SK-N-SH treated with all-trans-retinoic acid at 6 μM for 48 hours (cell line): ENCODE data around the gene NCAM1.

Experiments
- ATAC-seq: fragments of 200-7000 bp; cut with Tn5 transposase; 3 replicates; pipeline ENCODE4 v1.9.1; 2020; ENCODE audit warnings: mild to moderate bottlenecking, moderate library complexity
- ARNTL ChIP-seq: fragments of 450-650 bp; formaldehyde crosslinking; IDR thresholded peaks from 2 replicates; pipeline ENCODE4 v1.5.0; 2020; ENCODE audit warnings: low read depth, mild to moderate bottlenecking, moderate library complexity, borderline replicate concordance
- CREB5 ChIP-seq: fragments of 250-450 bp; sonication (Bioruptor Pico); IDR thresholded peaks from 2 replicates; pipeline ENCODE4 v1.5.1; 2020; ENCODE audit warnings: low read depth, mild to moderate bottlenecking, moderate library complexity
- CSDC2 ChIP-seq: fragments of 250-450 bp; sonication (Bioruptor Pico); IDR thresholded peaks from 2 replicates; pipeline ENCODE4 v1.5.0; 2020; ENCODE audit warnings: mild to moderate bottlenecking, moderate library complexity
- CSRNP3 ChIP-seq: fragments of 250-450 bp; sonication (Bioruptor Pico); IDR thresholded peaks from 2 replicates; pipeline ENCODE4 v1.5.1; 2021; ENCODE audit warnings: mild to moderate bottlenecking, moderate library complexity
- ESRRG ChIP-seq: fragments of 250-450 bp; sonication (Bioruptor Pico); IDR thresholded peaks from 2 replicates; pipeline ENCODE4 v1.6.1; 2021; ENCODE audit warnings: mild to moderate bottlenecking
- ISL1 ChIP-seq: fragments of 250-450 bp; sonication (Bioruptor Pico); IDR thresholded peaks from 2 replicates; pipeline ENCODE4 v2.1.2; 2022; ENCODE audit warnings: mild to moderate bottlenecking, moderate library complexity
- OSR1 ChIP-seq: fragments of 250-450 bp; sonication (Bioruptor Pico); IDR thresholded peaks from 2 replicates; pipeline ENCODE4 v1.8.0; 2022; ENCODE audit warnings: moderate library complexity, mild to moderate bottlenecking, inconsistent platforms
- RARB ChIP-seq: fragments of 250-450 bp; sonication (Bioruptor Pico); IDR thresholded peaks from 2 replicates; pipeline ENCODE4 v1.8.0; 2021; ENCODE audit warnings: mild to moderate bottlenecking, moderate library complexity
- TCF4 ChIP-seq: fragments of 250-450 bp; sonication (Bioruptor Pico); IDR thresholded peaks from 2 replicates; pipeline ENCODE4 v1.8.0; 2021; ENCODE audit warnings: mild to moderate bottlenecking, moderate library complexity, borderline replicate concordance
- TOX ChIP-seq: fragments of 250-450 bp; sonication (Bioruptor Pico); IDR thresholded peaks from 2 replicates; pipeline ENCODE4 v1.8.0; 2021; ENCODE audit warnings: mild to moderate bottlenecking, moderate library complexity, borderline replicate concordance
- TSHZ2 ChIP-seq: fragments of 250-450 bp; sonication (Bioruptor Pico); IDR thresholded peaks from 2 replicates; pipeline ENCODE4 v1.5.0; 2020; ENCODE audit warnings: mild to moderate bottlenecking, moderate library complexity
- ZC3H10 ChIP-seq: fragments of 250-450 bp; sonication (Bioruptor Pico); IDR thresholded peaks from 2 replicates; pipeline ENCODE4 v1.5.1; 2021; ENCODE audit warnings: mild to moderate bottlenecking, moderate library complexity
- ZFP30 ChIP-seq: fragments of 450-650 bp; formaldehyde crosslinking; IDR thresholded peaks from 2 replicates; pipeline ENCODE4 v1.5.0; 2022; ENCODE audit warnings: mild to moderate bottlenecking, moderate library complexity
- ZNF565 ChIP-seq: fragments of 450-650 bp; formaldehyde crosslinking; conservative IDR thresholded peaks from 2 replicates; pipeline ENCODE4 v1.5.0; 2020; ENCODE audit warnings: low read depth, mild to moderate bottlenecking, moderate library complexity
- ZNF70 ChIP-seq: fragments of 450-650 bp; formaldehyde crosslinking; IDR thresholded peaks from 2 replicates; pipeline ENCODE4 v1.5.0; 2020; ENCODE audit warnings: mild to moderate bottlenecking, moderate library complexity
- ZNF8 ChIP-seq: fragments of 450-650 bp; formaldehyde crosslinking; IDR thresholded peaks from 2 replicates; pipeline ENCODE4 v1.5.0; 2020; ENCODE audit warnings: mild to moderate bottlenecking, moderate library complexity

The NCAM1 gene

DNA sequence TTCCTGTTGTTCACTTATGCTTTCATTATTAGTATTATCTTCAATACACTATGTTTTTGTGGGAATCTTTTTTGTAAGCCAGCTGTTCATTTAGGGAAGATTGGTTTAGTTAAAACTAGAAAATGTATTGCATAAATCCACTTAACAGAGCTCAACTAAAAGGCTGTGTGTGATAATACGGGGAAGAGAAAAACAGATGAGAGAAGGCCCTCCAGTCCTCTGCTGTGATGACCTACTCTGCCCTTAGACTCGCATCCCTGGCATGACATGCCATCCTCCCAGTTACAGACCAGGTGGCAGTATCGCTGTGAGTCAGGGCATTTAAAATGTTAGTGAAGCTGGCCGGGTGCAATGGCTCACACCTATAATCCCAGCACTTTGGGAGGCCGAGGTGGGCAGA lies 179.8 kb downstream of the NCAM1 start:
- no peak for ATAC-seq

DNA sequence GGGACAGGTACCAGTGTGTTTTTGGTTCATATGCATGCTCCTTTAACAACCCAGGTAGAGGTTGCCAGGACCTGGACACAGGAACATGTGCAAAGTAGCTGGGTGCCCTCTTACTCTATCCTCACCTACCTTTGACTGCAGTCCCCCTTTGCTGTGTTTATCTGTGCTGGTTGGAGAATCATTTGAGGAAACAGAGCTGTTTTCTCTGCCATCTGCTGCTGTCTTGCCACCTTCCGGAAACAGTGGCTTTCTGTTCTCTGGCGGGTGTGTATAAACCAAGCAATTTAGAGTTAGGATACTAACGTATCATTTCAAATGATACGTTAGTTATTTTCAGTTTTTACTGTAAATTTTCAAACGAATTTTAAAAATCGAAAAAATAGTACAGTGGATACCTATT lies 181.3 kb downstream of the NCAM1 start:
- TF ChIP-seq ZFP30 (CRISPR knock-in tag): no peak
- no peak for TF ChIP-seq ZNF70 (CRISPR knock-in tag)
- no peak for TF ChIP-seq ISL1 (CRISPR knock-in tag)
- TF ChIP-seq TCF4 (CRISPR knock-in tag): no peak
- ATAC-seq: no peak

More for the DNA sequence above, 179.8 kb downstream of the NCAM1 start:
- TF ChIP-seq TSHZ2 (CRISPR knock-in tag) (no peak), TCF4 (CRISPR knock-in tag) (peak; percentile 41; the same call in 1 of the 2 replicates), ARNTL (CRISPR knock-in tag) (no peak), ESRRG (CRISPR knock-in tag) (no peak), ZNF565 (no peak)

GRCh38 chr11:113147249-113147648 lies 186.0 kb downstream of the NCAM1 start:
- TF ChIP-seq TOX (CRISPR knock-in tag) (no peak), ZNF8 (no peak), TSHZ2 (CRISPR knock-in tag) (no peak), ZFP30 (CRISPR knock-in tag) (no peak), CREB5 (CRISPR knock-in tag) (no peak), CSDC2 (CRISPR knock-in tag) (no peak)
- TF ChIP-seq, all 23 proteins: peak for 0

DNA sequence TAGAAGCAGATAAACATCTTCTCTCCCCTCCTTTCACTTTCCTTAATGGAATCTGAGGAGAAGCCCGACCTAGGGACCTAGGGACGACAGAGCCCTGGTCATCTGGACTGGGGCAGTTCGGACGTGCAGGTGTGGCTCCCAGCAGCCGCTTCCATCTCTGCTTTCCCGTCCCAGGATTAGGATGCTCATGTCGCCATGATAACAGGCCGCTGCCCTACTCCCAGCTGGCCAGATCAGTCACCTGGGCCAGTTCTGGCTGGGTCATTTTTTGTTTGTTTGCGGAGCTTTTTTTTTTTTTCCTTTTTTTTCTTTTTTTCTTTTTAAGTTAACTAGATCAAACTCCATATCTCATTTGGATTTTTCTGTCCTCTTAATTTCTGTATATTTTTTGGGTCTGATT lies 186.9 kb downstream of the NCAM1 start:
- no peak for ATAC-seq
- TF ChIP-seq OSR1 (CRISPR knock-in tag) (no peak), CSRNP3 (CRISPR knock-in tag) (no peak), CSDC2 (CRISPR knock-in tag) (no peak), CREB5 (CRISPR knock-in tag) (no peak), ZFP30 (CRISPR knock-in tag) (no peak)

More at GRCh38 chr11:113147249-113147648, 186.0 kb downstream of the NCAM1 start:
- ATAC-seq: no peak

- ATAC-seq: no peak
- TF ChIP-seq ZNF565: no peak
- TF ChIP-seq ARNTL (CRISPR knock-in tag): no peak
- no peak for TF ChIP-seq RARB (CRISPR knock-in tag)
- no peak for TF ChIP-seq ZFP30 (CRISPR knock-in tag)
- TF ChIP-seq TSHZ2 (CRISPR knock-in tag): no peak
- no peak for TF ChIP-seq ZNF8
- TF ChIP-seq ESRRG (CRISPR knock-in tag): no peak
- no peak for TF ChIP-seq ZC3H10 (CRISPR knock-in tag)
- TF ChIP-seq, all 23 proteins: peak for 0
These were observed 187.4 kb downstream of the NCAM1 start for GRCh38 chr11:113148652-113149051.
